CMK (cell line): ENCODE results near the gene PTPRD.
"Not testable (repeated sequence)": the region's sequence is repeated elsewhere in the genome, so short reads cannot be mapped to it uniquely, and the experiment has no call there.

Experiments
- DNase-seq: peaks from one replicate; pipeline ENCODE4 v3.0.0-alpha.2; 2010; ENCODE audit warnings: low read depth

PTPRD gene

GRCh38 chr9:10479172-10479571 lies 133.6 kb downstream of the PTPRD start:
- DNase-seq: no peak

DNA sequence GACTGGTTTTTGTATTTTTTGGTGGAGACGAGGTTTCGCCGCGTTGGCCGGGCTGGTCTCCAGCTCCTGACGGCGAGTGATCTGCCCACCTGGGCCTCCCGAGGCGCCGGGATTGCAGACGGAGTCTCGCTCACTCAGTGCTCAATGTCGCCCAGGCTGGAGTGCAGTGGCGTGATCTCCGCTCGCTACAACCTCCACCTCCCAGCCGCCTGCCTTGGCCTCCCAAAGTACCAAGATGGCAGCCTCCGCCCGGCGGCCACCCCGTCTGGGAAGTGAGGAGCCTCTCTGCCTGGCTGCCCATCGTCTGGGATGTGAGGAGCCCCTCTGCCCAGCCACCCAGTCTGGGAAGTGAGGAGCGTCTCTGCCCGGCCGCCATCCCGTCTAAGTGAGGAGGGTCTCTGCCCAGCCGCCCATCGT lies 163.6 kb downstream of the PTPRD start:
- DNase-seq: not testable (repeated sequence)

GRCh38 chr9:10447036-10447435 lies 165.8 kb downstream of the PTPRD start:
- DNase-seq: no peak

DNA sequence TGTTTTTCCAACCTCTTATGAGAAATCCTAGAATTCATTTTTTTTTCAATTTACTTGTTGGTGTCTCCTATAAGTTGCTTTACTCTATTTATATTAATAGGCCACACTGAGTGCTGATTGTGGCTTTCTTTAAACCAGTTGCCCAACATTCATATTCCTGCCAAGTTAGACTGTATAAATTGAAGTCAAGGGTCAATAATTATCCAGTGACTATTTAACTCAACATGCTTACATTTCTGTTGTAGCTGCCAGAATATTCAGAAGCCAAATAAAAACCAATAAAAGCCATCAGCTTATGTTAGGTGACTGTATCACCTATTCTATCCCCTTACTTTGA lies 169.0 kb downstream of the PTPRD start:
- no peak for DNase-seq

DNA sequence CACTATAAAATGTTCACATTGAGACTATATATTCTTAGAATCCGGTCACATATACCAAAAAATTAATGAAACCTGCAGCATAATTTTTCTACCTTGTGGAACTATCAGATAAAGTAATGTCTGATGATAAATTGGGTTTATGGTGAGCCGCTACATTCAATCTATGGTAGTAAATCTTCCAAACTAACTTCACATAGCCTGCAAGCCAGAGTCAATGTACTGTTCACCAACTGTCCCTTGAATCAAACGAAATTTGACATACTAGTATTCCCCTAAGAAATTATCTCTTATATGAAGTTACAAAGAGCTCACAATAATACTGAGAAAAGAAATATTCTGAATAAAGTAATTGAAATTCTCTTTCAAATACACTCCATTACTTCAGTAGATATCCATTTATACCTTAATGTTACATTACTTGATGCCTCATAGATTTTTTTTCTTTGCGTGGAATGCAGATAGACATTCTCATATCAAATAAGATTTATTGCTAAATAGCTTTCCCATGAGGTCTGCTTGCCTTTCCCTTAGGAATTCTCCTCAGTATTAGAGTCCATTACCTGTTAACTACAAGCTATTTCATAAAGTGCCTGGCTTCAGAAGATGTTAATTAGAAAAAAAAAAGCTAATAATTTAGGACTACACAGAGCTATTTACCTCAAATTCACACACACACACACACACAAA lies 169.5 kb downstream of the PTPRD start:
- DNase-seq: no peak

- no peak for DNase-seq
Measured at GRCh38 chr9:10438955-10439354, 173.8 kb downstream of the PTPRD start.

DNA sequence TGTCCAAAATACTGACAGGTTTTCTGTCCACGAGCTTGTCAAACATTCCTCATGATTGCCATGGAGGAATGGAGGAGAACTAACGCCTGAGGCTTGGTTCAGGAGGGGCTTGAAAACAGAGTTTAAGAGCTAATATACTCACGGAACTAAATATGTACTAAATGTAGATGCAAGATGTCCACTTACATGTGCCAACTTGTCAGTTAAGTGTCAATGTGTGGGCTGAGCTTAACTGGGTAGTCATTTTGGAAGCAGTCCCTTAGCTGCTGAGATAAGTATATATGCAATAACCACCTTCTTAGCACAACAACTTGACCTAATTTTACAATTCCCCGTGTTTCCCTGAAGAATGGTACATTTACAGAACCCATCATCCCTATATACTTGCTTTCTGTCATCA lies 176.0 kb downstream of the PTPRD start:
- DNase-seq: no peak

GRCh38 chr9:10434412-10434811 lies 178.4 kb downstream of the PTPRD start:
- no peak for DNase-seq

DNA sequence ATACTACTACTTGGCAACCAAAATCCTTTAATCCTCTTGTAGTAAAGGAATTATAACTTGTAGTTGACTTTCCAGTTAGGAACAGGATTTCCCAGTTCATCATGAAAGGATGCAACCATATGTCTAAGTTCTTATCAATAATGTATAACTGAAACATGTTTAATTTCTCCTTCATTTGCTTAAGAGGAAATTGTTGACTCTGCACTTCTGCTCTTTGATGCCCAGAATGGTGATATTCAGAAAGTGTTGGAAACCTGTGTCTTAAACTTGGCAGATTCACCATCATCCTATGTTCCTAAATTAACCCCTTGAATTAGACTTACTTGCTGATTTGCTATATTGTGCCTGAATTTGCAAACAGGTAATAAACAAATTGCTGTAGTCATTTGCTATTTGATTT lies 201.5 kb downstream of the PTPRD start:
- no peak for DNase-seq

DNA sequence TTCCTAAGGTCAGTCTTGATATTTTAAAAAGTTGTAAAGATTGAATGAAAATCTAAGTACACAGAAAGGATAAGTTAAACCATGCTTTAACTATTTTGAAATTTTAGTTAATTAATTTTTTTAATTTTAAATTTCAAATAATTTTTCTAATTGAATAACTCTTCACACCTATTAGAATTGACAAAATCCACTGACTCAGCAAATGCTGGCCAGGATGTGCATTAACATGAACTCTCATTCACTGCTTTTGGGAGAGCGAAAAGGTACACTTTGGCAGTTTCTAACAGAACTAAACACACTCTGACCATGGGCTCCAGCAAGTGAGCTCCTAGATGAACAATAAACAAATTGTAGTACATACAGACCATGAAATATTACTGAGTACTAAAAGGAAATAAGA lies 209.5 kb downstream of the PTPRD start:
- no peak for DNase-seq

DNA sequence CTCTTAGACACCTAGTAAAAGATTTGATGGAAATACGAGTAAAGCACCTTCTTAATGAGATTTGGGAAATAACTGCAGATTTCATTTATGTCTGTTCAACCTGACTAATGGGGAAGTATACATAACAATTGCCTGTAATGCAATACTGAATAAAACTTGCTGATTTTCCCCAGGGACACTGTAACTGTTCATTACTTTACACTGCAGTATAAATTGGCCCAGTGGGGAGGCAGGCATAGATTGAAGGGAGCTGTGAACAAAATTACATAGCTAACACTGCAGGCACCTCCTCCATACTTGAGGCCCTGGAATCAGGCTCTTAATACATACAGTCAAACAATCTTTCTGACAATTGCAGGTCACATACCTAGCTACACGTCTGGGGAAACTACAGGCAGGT lies 216.2 kb downstream of the PTPRD start:
- DNase-seq: no peak

DNA sequence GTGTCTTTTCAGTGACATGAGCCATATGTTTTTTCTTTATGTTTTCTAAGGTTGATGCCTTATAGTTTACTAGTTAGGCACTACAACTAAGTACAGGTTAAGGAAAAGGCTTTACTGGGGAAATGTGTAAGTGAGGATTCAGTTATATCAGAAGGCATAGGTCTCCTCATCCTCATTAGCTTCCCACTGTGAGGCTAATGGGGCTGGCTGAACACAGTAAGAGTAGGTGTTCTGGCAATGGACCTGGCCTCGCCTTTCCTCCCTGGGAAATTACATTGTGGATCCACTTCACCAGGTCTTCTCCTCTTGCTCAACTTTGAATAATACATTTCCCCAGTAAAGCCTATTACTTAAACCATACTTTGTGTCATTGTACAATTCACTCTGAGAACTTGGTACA lies 225.5 kb downstream of the PTPRD start:
- no peak for DNase-seq

DNA sequence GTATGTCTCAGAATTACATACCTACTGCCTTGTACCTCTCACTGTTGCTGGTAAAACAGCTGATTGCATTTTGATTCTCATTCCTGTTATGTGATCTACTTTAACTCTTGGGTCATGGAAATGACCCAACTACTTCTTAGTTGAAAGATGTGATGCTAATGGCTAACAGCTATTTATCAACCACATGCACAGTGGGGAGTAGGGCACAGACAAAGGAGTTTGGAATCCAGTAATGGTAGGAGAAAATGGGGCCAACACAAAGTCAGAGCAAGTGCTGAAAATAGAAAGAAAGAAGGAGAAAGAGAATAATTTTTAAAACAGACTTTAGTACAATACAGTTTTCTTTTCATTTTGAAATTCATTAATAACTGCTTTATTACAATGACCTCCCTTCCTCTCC lies 241.0 kb downstream of the PTPRD start:
- DNase-seq: no peak

- peak; percentile 0 for DNase-seq
Measured at GRCh38 chr9:10366171-10366779, 246.5 kb downstream of the PTPRD start.

- no peak for DNase-seq
Measured at GRCh38 chr9:10354591-10354990, 258.2 kb downstream of the PTPRD start.

DNA sequence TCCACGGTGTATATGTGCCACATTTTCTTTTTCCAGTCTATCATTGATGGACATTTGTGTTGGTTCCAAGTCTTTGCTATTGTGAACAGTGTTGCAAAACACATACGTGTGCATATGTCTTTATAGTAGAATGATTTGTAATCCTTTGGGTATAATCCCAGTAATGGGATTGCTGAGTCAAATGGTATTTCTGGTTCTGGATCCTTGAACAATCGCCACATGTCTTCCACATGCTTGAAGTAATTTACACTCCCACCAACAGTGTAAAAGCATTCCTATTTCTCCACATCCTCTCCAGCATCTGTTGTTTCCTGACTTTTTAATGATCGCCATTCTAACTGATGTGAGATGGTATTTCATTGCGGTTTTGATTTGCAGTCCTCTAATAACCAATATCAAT lies 267.2 kb downstream of the PTPRD start:
- DNase-seq: not testable (repeated sequence)

DNA sequence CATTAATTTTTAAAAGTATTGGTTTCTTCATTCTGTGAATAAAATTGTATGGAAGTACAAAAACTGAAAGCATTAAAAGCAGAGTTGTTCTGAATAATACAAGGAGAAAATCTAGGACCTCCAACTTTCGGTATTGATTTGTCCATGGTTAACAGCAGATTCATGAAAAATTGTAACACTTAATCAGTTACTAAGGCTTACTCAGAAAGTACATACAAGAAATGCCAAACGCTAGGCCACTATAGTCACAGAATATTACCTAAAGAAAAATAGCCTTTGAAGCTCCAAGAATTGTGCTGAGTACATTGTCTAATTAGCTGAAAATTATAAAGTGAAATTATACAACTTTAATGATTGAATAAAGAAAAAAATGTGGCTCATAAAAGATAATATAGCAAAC lies 271.7 kb downstream of the PTPRD start:
- no peak for DNase-seq

DNA sequence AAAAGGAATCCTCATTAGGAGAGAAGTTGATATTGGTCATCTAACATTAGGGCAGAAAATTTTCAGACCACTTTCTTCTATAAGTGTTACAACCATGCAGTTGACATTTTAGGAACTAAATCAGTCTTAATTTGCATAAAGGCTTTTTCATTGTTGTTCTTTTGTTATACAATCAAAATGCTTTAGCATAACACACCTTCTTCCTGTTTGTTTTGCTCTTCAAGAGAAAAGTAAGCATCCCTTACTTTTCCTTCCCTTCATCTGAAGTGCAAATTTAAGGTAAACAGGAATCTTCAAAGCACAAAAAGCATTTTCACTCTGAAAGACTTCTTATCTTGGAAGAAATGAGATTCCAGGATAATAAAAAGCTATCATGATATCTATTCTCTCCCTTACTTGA lies 273.6 kb downstream of the PTPRD start:
- no peak for DNase-seq

DNA sequence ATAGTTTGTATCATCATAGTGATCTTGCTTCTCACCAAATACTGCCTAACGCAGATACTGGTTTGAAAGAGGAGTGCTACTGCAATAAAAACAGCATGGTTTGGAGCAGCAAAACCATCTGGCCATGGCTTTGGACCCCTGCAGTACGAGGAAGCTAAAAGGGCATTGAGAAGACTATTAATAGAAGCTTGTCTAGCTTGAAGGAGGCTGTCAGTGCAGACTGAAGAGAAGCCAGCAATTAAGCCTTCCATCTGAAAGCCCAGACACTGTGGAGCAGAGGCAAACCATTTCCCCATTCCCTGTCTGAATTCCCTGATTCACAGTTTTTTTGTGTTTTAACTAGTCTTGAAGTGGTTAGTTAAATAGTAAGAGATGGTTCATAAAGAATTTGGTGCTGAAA lies 281.6 kb downstream of the PTPRD start:
- no peak for DNase-seq

- no peak for DNase-seq
Measured at GRCh38 chr9:10282084-10282483, 330.7 kb downstream of the PTPRD start.

DNA sequence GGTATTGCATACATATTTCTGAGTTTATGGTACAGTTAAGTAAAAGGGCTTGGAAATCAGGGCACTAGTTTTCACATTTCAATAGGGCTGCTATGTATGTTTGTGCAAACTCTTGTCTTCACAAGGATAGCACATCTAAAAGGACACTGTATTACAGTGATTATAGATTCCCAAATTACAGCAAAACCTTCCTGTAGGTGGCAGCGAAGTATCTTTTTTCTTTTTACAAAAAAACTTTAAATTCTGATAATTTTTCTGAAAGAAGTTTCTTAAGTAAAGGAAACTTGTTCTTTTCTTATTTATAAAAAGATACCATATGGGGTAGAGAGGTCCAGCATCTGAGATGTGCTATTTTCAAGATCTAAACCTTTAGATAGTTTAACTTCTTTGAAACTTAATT lies 337.8 kb downstream of the PTPRD start:
- DNase-seq: no peak

GRCh38 chr9:10274175-10274574 lies 338.6 kb downstream of the PTPRD start:
- no peak for DNase-seq

DNA sequence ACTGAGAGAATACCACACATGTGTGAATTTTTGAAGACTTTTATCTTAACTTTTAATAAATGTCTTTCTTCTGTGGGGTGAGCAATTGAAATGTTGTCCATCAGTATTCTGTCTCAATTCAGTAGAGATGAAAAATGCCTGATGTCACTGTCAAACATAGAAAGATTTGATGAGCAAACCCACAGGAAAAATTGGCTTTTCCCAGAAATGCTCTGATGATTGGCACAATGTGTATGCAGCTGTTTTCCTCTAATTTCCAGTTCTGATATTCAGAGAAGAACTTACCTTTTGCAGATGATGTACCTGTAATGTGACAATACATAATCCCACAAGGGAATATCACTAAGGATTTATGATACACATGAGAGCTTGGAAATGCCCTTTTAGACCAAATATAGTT lies 340.0 kb downstream of the PTPRD start:
- no peak for DNase-seq
